ENCODE measurements around the gene RAX. TPM values are rescaled to one million over a fixed set of nuclear protein-coding genes. Genes with fewer than 3 reads are reported as not detected.
A peak's percentile ranks its signal among the peaks of the same experiment; 100 is the strongest.

The RAX gene
- total and polyA plus RNA-seq, 2 of the 8 experiments (the other 6 are each of a cell fraction or from before 2014, with no cell fraction given): 0.12 to 0.52 TPM

- H2BK20ac ChIP-seq (ENCODE audit: low read length): no peak overlapping the region
- H4K20me1 ChIP-seq (replicated peaks in 1 of 2; ENCODE audit: control insufficient read depth in 1 of 2, insufficient read depth in 2 of 2, low read length in 2 of 2): peaks cover 15 to 24% of the 10 kb centered on the region in 2 experiments
- no peak overlapping the region for H2AK5ac ChIP-seq (ENCODE audit: low read depth, low read length)
- H2BK5ac ChIP-seq (ENCODE audit: low read depth, low read length): no peak overlapping the region
- H2AFZ ChIP-seq (ENCODE audit: low read length): peak overlapping the region; percentile 68
- H3K56ac ChIP-seq (replicated peaks; ENCODE audit: insufficient read length, low read depth, low read length): no peak overlapping the region
- no peak overlapping the region for H2BK15ac ChIP-seq (ENCODE audit: low read length)
- H3K18ac ChIP-seq (ENCODE audit: extremely low read depth, low read length): peak overlapping the region; percentile 83
- peaks cover 0 to 44% (median 24%) of the 10 kb centered on the region in 4 experiments; a peak in 6 of 7 replicates for H3K4me1 ChIP-seq (replicated peaks in 1 of 4; ENCODE audit: control insufficient read depth in 3 of 4, insufficient read depth in 4 of 4, low read length in 3 of 4)
- no peak overlapping the region for H4K5ac ChIP-seq (ENCODE audit: insufficient read length, low read depth, low read length)
- H4K91ac ChIP-seq (replicated peaks; ENCODE audit: insufficient read length, low read length): no peak overlapping the region
- H3K4me2 ChIP-seq (ENCODE audit: insufficient read depth in 1 of 2, low read depth in 2 of 2, low read length in 2 of 2): peak overlapping the region; percentile 82 to 83
- peaks cover 21% of the 10 kb centered on the region; the same call in 1 of the 2 replicates for H3K23me2 ChIP-seq (ENCODE audit: low read depth, low read length)
- H3K23ac ChIP-seq (ENCODE audit: insufficient read length): no peak overlapping the region
- no peak overlapping the region for H3K4ac ChIP-seq (replicated peaks; ENCODE audit: insufficient read length, low read depth, low read length)
- peak overlapping the region; percentile 50; the same call in 1 of the 2 replicates for H2BK12ac ChIP-seq (ENCODE audit: low read depth, low read length)
- POLR2A ChIA-PET (ENCODE audit: partially characterized antibody): interaction anchor here (1.0 to 1.6 kb wide), 2 partner anchors 16 to 48 kb away, joined by 3 read pairs; partner anchors contain the start of gene GRP
- H3K27me3 ChIP-seq (replicated peaks in 1 of 4; ENCODE audit: control insufficient read depth in 3 of 4, extremely low read depth in 1 of 4, insufficient read depth in 3 of 4, low read length in 3 of 4): peaks cover 88 to 98% (median 93%) of the 10 kb centered on the region in 4 experiments
- FAIRE-seq: no peak
- H3K4me3 ChIP-seq (ENCODE audit: extremely low read depth in 1 of 4, insufficient read depth in 2 of 4, low read depth in 3 of 4, low read length in 4 of 4): peak overlapping the region; percentile 51 to 67 (median 61)
- no peaks in the 10 kb centered on the region for H3K79me1 ChIP-seq (ENCODE audit: low read depth, low read length)
- no peak overlapping the region for H3K14ac ChIP-seq (ENCODE audit: insufficient read length)
- peak in 1 of 2 experiments; percentile 89 for DNase-seq (ENCODE audit: low read depth in 1 of 2, low spot score in 2 of 2)
- no peak overlapping the region for H3K9ac ChIP-seq (replicated peaks in 1 of 4; ENCODE audit: extremely low read depth in 1 of 4, low read depth in 3 of 4, low read length in 3 of 4)
- CTCF ChIA-PET (ENCODE audit: partially characterized antibody): interaction anchor here (0.7 to 15.5 kb wide), 16 partner anchors 9 to 161 kb away, joined by 3 to 129 read pairs (median 6); partner anchors contain the start of genes CPLX4 and GRP
- H3K79me2 ChIP-seq (ENCODE audit: control insufficient read depth in 1 of 2, insufficient read depth in 2 of 2, low read length in 2 of 2): no peaks in the 10 kb centered on the region
- H2BK120ac ChIP-seq (replicated peaks; ENCODE audit: low read depth, low read length): no peak overlapping the region
- H3K9me3 ChIP-seq (ENCODE audit: insufficient read depth in 2 of 2, low read depth in 1 of 2, low read length in 1 of 2): no peaks in the 10 kb centered on the region
- H4K8ac ChIP-seq (ENCODE audit: extremely low read depth, insufficient read depth, low read length): no peak overlapping the region; the same call in 1 of the 2 replicates
- WGBS, 2 experiments (ENCODE audit: extremely low coverage in 1 of 2, insufficient coverage in 1 of 2, insufficient read length in 1 of 2, insufficient replicate concordance in 2 of 2, low coverage in 1 of 2, low lambda C conversion rate in 2 of 2, missing lambda C conversion rate in 1 of 2): 2% methylated on average over 48 of the region's 90 CpGs; no CpG with 5 or more reads in 1 of the 2 experiments
- H3K27ac ChIP-seq (ENCODE audit: low read depth, low read length): no peak overlapping the region
- no peaks in the 10 kb centered on the region; a peak in 1 of 8 replicates for H3K36me3 ChIP-seq (ENCODE audit: control insufficient read depth in 2 of 4, insufficient read depth in 4 of 4, low read length in 3 of 4)
- TF ChIP-seq EZH2 (IDR thresholded peaks at IDR 0.05; ENCODE audit: low read depth, low read length, severe bottlenecking): peak; percentile 61
- peak in 1 of 2 experiments; percentile 47; a peak in 2 of 4 replicates for TF ChIP-seq RAD21 (IDR thresholded peaks at IDR 0.05 in 1 of 2, conservative IDR thresholded peaks at IDR 0.05 in 1 of 2; ENCODE audit: low read depth in 2 of 2, low read length in 2 of 2)
- peak; percentile 85 for TF ChIP-seq SUZ12 (IDR thresholded peaks at IDR 0.05; ENCODE audit: low read length)
- no peak for TF ChIP-seq RXRA (IDR thresholded peaks at IDR 0.05; ENCODE audit: insufficient read depth, low read depth, low read length)
- TF ChIP-seq NANOG (IDR thresholded peaks at IDR 0.05; ENCODE audit: insufficient read depth, low read depth, low read length, poor library complexity, severe bottlenecking): no peak
- TF ChIP-seq NRF1 (IDR thresholded peaks at IDR 0.05; ENCODE audit: low read depth, low read length): no peak
- TF ChIP-seq CHD2 (IDR thresholded peaks at IDR 0.05; ENCODE audit: low read length): no peak
- no peak for TF ChIP-seq KDM1A (IDR thresholded peaks at IDR 0.05; ENCODE audit: borderline replicate concordance, low read length)
- no peak for TF ChIP-seq PHF8 (conservative IDR thresholded peaks at IDR 0.05; ENCODE audit: low read depth, low read length)
These were observed 4.3 kb downstream of the RAX start for GRCh38 chr18:59268721-59269562.
